GM18508 (cell line): Measurements from ENCODE around the gene FLT4.

Experiments used
- ATAC-seq: cut with Tn5 transposase; IDR thresholded peaks from one replicate; pipeline ENCODE4 v1.9.1; 2021; ENCODE audit warnings: moderate number of reproducible peaks; ENCODE audit not compliant: insufficient read depth, unreplicated experiment

FLT4 gene

DNA sequence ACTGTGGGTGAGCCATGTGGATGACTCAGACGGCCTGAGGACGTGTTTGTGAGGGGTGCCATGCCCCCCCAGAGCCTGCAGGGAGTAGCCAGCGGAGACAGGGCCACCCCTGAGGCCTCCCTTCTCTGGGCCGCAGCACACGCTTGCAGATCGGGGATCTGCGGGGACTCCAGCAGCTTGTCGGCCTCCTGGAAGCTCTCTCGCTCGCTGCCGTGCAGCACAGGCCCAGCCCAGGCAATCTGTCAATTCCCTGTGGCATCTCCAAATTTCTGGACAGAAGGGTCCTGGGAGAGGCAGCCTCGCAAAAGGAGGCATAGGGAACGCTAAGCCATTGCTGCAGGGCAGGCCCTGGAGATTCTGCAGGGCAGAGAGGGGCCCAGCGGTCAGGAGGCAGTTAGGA is 21.2 kb downstream of the FLT4 start:
- no peak for ATAC-seq

GRCh38 chr5:180627386-180628120 is 21.8 kb downstream of the FLT4 start:
- ATAC-seq = no peak

- ATAC-seq = no peak
Measured at GRCh38 chr5:180626661-180627385, 22.6 kb downstream of the FLT4 start.

- no peak for ATAC-seq
Measured at GRCh38 chr5:180625791-180626660, 23.4 kb downstream of the FLT4 start.

DNA sequence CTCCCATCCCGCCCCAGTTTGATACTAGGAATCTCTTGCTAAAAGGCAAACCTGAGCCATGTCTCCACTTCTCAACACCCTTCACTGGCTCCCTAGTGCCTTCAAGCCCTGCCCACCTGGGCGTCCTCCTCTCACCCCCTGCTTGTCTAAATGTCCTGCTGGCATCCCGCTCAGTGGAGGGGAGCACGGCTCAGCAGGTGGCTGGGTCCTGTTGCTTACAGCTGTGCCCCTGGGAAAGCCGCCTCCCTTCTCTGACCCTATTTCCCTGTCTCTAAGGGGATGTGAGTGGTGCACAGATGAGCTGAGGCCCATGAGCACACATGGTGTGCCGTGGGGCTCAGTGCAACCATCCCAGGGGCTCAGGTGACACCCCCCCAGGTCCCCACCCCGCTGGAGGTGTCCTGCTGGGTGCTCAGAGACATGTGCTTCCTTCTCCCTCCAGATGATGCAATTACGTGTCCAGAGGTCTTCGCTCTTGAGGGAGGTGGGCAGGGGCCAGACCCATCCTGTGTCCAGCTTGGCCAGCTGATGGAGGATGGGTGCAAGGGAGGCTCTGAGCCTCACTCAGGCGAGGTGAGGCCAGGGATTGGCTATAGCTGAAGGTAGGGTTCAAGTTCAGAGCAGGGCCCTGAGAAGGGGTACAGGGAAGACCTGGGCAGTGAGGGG is 24.1 kb downstream of the FLT4 start:
- no peak for ATAC-seq

DNA sequence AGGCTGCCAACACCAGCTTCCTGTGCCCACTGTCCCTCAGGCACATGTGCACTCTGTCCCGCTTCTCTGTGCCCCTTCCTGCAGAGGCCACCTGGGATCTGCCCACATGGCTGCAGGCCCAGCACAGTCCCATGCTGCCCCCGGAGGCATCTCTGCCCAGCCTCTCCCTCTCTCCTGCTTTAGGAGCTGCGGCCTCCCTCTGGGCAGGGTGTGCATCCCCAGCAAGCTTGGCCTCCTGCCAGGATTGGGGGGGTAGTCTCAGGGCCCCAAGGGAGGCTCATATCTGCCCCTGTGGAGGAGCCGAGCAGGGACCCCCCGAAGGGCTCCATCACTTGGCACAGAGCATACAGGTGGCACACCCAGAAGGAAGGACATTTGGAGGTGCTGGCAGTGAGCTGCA is 24.8 kb downstream of the FLT4 start:
- ATAC-seq = no peak

DNA sequence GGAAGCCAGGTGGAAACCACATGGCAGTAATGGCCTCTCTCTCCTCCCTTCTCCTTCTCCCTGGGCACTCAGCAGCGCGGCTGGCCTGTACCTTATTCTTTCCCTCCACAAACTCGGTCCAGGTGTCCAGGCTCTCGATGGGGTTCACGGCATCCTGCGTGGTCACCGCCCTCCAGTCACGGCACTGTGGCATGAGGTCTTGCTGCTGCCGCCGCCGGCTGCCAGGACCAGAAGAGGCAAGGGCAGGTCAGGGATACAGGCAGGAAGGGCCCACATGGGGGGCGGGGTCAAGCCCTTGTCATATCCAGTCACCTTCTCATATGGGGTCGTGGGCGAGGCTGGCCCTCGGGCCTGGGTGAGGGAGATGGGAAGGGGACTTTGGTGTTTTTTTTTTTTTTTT is 25.6 kb downstream of the FLT4 start:
- ATAC-seq = no peak

DNA sequence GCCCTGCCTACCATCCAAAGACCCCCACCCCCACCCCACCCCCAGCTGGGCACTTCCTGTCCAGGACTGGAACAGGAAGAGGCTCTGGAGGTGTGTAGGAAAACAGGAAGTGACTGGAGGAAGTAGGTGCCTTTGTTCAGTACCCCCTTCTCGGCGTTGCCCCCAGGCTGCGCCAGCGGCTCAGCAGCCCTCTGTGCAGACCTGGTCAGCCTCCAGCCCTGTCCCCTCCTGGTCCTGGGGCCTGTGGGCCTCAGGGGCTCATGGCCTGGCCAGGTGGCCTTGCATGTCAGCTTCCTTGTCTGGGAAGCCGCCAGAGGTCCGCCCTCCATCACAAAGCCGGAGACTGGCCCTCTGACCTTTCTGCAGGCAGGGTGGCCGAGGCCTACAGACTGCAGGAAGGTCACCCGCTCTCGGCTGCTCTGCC is 26.0 kb downstream of the FLT4 start:
- ATAC-seq = no peak

GRCh38 chr5:180622910-180623309 is 26.5 kb downstream of the FLT4 start:
- ATAC-seq = no peak

DNA sequence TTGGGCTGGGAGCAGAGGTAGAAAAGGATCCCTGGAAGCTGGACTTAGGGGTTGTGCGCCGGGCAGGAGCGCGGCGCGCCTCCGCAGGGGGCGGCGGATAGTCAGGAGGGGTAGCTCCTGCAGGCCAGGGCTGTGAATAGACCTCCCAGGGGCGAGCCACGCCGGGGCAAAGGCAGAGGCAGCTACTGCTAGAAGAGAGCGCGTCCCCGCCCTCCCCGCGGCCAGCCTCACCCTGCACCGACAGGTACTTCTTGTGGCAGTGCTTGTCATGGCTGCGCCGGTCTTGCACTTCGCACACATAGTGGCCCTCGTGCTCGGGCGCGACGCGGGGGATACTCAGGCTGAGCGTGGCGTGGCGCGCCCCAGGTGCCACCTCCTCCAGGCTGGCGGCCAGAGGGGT is 28.1 kb downstream of the FLT4 start:
- ATAC-seq = no peak

DNA sequence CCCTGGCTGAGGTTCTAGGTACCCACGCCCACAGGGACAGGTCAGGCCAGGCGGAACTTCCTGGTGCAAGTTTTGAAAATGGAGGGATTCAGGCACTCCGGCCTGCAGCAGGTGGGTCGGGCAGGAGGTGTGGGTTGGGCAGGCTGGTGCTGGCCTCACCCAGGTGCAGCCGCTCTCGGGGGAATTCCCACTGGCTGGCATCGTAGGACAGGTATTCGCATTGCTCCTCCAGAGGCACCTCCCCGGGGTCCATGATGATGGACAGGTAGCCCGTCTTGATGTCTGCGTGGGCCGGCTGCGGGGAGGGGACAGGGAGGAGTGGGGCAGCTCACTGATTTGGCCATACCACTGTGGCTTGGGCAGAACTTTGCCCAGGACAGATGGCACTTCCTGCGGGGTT is 29.4 kb downstream of the FLT4 start:
- no peak for ATAC-seq

DNA sequence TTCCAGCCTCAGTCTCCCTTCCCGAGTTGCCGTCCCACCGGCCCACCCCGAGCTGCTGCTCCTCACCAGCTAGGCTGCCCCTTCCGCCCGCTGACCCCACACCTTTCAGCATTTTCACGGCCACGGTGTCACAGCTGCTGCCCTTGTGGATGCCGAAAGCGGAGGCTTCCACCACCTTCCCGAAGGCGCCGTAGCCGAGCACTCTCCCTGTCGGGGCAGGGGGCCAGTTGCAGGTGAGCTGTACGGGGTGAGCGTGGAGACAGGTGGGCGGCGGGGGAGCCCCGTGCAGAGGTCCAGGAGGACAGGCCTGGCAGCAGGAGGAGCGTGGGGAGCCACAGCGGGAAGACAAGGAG is 29.9 kb downstream of the FLT4 start:
- ATAC-seq = no peak

DNA sequence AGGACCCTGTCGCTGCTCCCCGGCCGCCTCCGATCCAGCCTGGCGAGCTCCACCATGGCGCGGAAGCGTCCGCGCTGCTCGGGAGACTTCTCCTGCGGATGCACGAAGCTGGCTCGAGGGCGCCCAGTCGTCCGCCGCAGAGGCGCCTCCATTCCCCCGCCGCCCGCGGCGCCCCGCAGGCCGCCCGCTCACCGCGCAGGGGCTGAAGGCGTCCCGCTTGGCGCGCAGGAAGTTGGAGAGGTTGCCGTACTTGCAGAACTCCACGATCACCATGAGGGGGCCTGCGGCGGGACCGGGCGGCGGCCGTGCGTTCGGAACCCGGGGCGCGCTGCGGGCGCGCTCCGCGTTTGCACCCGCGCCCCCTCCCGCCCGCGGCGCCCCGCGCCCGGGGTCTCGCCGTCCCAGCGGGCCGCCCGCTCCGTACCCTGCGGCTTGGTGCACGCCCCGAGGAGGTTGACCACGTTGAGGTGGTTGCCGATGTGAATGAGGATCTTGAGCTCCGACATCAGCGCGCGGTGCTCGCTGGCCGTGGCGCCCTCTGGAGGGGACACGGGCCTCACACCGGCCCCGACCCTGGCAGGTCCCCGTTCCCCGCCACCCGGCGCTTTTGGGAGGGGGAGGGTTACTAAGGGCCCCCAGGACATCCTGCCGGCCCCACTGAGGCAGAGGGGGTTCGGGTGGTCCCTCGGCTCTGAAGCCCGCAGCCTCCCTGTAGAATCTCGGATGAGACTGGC is 30.4 kb downstream of the FLT4 start:
- ATAC-seq = no peak

DNA sequence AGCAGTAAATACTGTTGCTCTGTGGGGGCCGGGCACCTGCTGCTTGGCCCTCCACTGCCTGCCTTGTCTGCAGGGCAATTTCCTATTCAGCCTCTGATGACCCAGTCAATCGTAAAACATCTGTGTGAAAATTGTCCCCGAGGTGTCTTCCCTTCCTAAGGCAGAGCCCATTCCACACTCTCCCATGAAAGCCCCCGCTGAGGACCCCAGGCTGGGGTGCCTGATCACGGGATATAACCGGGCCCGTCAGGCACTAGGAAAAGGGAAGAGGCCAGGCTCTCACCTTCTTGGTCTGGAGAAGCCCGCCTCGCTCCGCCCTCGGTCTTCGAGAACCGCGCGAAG is 30.9 kb downstream of the FLT4 start:
- ATAC-seq = no peak

DNA sequence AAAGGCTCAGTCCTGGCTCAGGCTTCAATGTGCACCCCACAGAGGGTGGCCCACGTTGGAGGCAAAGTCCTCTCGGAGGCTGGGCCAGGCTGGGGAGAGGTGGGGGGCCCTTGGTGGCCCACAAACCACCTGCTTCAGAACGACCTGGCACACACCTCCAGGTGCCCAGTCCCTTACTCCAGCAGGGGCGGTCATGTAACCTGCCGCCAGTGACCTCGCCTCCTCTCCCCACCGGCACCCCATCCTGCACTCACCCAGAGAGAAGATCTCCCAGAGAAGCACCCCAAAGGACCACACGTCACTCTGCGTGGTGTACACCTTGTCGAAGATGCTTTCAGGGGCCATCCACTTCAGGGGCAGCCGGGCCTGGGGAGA is 35.6 kb downstream of the FLT4 start:
- no peak for ATAC-seq

GRCh38 chr5:180613188-180613813 is 36.1 kb downstream of the FLT4 start:
- ATAC-seq = no peak

DNA sequence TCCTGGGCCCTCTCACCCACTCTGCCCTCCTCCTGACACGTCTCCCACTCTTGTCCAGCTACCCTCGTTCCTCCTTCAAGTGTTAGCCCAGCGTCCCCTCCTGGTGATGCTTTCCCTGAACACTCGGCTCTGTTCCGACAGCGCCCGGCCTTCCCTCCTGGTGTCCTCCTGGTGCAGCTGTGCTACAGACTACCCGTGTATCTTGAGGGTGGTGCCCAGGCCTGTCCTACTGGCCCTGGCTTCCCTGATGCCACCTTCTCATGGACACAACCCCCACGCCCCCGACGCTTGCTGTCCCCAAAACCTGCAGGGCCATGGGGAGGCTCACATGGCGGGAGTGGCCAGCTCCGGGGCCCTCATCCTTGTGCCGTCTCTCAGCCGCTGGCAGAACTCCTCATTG is 36.7 kb downstream of the FLT4 start:
- ATAC-seq = no peak

DNA sequence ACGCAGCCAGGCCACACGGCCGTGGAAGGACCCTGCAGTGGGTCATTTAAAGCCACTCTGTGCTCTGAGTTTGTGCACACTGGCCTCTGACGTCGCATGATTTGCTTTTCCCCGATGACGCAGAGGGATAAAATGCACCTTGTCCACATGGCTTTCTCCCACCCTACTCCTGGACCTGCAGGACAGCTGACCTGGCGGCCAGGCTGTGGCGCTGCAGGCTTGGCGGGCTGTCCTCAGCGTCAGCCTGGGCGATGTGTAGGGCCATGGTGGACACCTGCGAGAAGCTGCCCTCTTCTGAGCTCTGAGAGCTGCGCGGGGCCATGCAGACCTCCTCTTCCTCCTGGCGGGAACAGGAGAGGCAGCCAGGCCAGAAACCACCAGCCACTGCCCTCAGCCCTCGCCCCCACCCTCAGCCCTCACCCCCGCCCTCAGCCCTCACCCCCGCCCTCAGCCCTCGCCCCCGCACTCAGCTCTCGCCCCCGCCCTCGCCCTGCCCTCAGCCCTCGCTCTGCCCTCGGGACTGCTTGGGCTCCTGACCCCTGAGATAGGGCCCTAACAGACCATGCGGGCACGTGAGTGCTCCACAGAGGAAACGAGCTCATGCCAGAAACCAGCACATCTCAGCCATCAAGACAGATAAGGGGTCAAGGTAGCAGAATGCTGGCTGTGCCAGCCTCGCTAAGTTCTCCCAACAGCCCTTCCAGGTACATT is 38.1 kb downstream of the FLT4 start:
- ATAC-seq = no peak
